ENCODE data around the gene SGCE. TPM values are rescaled to one million over a fixed set of nuclear protein-coding genes. Genes with fewer than 3 reads are reported as not detected.

Gene SGCE
- total RNA-seq, 5 donors from 2014 or later (not counting 1 experiment from before 2014, with no cell fraction given) = 0.58 to 2.2 (median 1.9) TPM

DNA sequence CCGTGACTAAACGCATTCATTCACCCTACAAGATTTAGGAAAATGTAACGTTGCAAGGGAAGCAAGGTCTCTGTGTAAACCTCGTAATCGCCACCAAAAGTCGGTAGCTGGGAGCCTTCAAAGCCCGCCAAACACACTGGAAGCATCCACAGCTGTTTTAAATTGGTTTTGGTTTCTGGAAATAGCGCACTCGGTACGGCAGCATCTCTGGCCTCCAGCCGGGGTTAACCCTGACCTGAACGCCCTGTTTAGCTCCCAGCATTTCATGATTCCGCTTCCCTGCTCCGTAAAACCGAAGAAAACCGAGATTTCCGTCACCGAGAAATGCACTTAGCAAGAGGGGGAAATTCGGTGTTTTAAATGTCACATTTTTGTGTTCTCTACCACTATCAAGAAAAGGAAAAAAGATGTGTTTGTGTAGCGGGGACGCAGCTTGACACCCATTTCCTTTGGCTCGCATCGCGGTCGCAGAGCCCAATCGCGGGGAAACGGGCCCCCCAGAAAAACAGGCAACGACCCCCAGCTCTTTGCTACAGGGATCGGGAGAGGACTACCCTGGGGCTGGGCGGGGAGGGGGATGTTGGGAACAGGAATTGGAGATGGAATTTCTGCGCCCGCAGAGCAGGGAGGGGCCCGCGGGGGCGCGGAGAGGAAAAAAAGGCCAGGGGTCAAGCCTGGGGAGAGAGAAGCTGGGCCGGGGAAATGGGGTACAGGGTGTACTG, 646 bp downstream of the SGCE start:
- POLR2A ChIA-PET = interaction anchor here in 1 of 2 donors (0.5 kb wide), 1 partner anchor 9 kb away, joined by 3 read pairs; no protein-coding TSS in a partner anchor
- Mint-ChIP-seq H3K36me3 (no peaks in the 10 kb centered on the region), H3K4me3 (peak overlapping the region; percentile 56 to 88 (median 62)), H3K9me3 (no peaks in the 10 kb centered on the region), H3K27me3 (peaks cover 25 to 34% of the 10 kb centered on the region in 2 donors), H3K4me1 (peaks cover 17 to 23% (median 21%) of the 10 kb centered on the region in 3 donors), H3K27ac (peak overlapping the region; percentile 11)
- 3% methylated on average over 32 of the region's 38 CpGs for WGBS (ENCODE audit: insufficient coverage)
- peaks cover 11 to 28% of the 10 kb centered on the region in 2 experiments for H3K4me1 ChIP-seq (ENCODE audit: control insufficient read depth in 1 of 2, extremely low read depth in 1 of 2, insufficient read depth in 2 of 2, low read length in 2 of 2)
- H3K9me3 ChIP-seq = no peaks in the 10 kb centered on the region
- peak overlapping the region; percentile 30 to 64 for H3K4me3 ChIP-seq (ENCODE audit: control insufficient read depth in 1 of 2, extremely low read depth in 1 of 2, low read length in 1 of 2)
- H3K27ac ChIP-seq (ENCODE audit: low read length) = no peak overlapping the region
- ATAC-seq (replicated peaks in 1 of 4) = no peak
- H3K27me3 ChIP-seq (replicated peaks in 1 of 2; ENCODE audit: control insufficient read depth in 2 of 2, extremely low read depth in 1 of 2, insufficient read depth in 2 of 2, low read length in 1 of 2) = peaks cover 17 to 31% of the 10 kb centered on the region in 2 experiments
- CTCF ChIA-PET = interaction anchor here in 1 of 2 donors (0.6 kb wide), 1 partner anchor 564 kb away, joined by 3 read pairs; no protein-coding TSS in a partner anchor
- peak in 2 of 35 experiments; percentile 6 to 13 for DNase-seq
- no peaks in the 10 kb centered on the region for H3K36me3 ChIP-seq (ENCODE audit: control insufficient read depth in 2 of 2, extremely low read depth in 1 of 2, insufficient read depth in 1 of 2, low read length in 1 of 2)

DNA sequence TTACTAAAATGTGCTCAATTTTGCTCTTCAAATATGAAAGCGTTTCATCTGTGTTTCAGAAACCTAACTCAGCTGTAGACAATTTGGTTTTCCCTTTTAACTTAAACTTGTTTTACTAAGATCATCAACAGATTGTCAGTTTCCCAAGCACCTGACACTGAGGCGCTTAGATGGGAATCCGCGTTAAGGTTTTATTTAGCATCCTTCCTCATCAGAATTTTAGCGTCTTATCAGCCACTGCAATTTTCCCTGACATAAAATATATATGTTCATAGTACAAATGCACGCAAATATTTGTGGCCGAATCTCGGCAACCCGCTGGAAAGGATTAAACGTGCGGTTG, 1.2 kb downstream of the SGCE start:
- DNase-seq (peak in 1 of 35 experiments; percentile 5), ATAC-seq (replicated peaks in 1 of 4) (no peak)
- Mint-ChIP-seq H3K27me3 (peaks cover 28 to 40% of the 10 kb centered on the region in 2 donors), H3K4me1 (peaks cover 17 to 23% (median 21%) of the 10 kb centered on the region in 3 donors), H3K4me3 (peak overlapping the region; percentile 56 to 88 (median 62)), H3K36me3 (no peaks in the 10 kb centered on the region), H3K27ac (no peak overlapping the region), H3K9me3 (no peaks in the 10 kb centered on the region)
- POLR2A ChIA-PET = no interaction called here
- Histone ChIP-seq H3K4me3 (ENCODE audit: control insufficient read depth in 1 of 2, extremely low read depth in 1 of 2, low read length in 1 of 2) (peak overlapping the region; percentile 30 to 64), H3K4me1 (ENCODE audit: control insufficient read depth in 1 of 2, extremely low read depth in 1 of 2, insufficient read depth in 2 of 2, low read length in 2 of 2) (peaks cover 11 to 28% of the 10 kb centered on the region in 2 experiments), H3K36me3 (ENCODE audit: control insufficient read depth in 2 of 2, extremely low read depth in 1 of 2, insufficient read depth in 1 of 2, low read length in 1 of 2) (no peaks in the 10 kb centered on the region), H3K27ac (ENCODE audit: low read length) (no peak overlapping the region), H3K27me3 (replicated peaks in 1 of 2; ENCODE audit: control insufficient read depth in 2 of 2, extremely low read depth in 1 of 2, insufficient read depth in 2 of 2, low read length in 1 of 2) (peaks cover 17 to 31% of the 10 kb centered on the region in 2 experiments), H3K9me3 (no peaks in the 10 kb centered on the region)
- 0% methylated on average over 6 of the region's 11 CpGs for WGBS (ENCODE audit: insufficient coverage)
- CTCF ChIA-PET = no interaction called here

DNA sequence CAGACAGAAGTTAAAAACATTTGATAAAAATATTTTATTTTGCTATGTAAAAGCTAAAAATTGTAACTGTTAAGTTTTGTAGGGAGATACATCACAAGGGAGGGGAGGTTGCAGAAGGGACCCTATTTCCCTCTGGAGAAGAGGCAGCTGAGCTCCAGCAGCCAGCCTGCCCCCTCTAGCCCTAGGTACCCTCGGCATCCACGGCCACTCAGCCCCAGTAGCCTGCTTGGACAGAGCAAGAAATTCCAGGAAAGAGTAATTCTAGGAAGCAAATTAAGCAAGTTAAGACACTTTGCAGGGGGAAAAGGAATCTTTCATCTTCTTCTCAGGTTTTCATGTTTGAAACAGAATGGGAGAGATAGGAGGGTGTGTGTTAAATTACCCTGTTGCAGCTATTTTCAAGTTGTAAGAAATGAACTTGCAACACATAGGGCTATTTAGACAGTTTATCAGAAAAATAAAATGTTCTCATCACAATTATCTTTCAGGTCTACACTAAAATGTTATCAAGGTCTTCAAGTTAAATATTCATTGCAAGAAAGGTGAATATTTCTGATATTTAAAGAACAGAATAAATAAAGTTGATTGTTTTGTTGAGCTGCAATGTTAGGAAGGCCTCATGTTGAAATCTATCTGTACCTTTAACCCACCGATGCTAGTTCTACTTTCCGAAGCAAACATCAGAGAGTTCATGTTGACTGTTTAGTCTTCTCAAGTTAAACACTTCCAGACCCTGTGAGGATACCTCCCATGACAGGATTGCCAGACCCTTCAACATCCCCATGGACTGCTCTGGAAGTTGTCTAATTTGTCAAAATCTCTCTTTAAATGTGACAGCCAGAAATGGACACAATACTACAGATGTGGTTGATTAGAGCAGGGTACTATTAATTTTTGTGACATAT, 5.5 kb downstream of the SGCE start:
- H3K36me3 ChIP-seq (ENCODE audit: control insufficient read depth in 2 of 2, extremely low read depth in 1 of 2, insufficient read depth in 1 of 2, low read length in 1 of 2) = no peaks in the 10 kb centered on the region
- Mint-ChIP-seq H3K4me3 (no peak overlapping the region), H3K27me3 (peaks cover 50 to 63% of the 10 kb centered on the region in 2 donors), H3K9me3 (no peaks in the 10 kb centered on the region), H3K4me1 (peaks cover 9 to 10% (median 9%) of the 10 kb centered on the region in 3 donors), H3K36me3 (no peaks in the 10 kb centered on the region), H3K27ac (no peak overlapping the region)
- H3K4me1 ChIP-seq (ENCODE audit: control insufficient read depth in 1 of 2, extremely low read depth in 1 of 2, insufficient read depth in 2 of 2, low read length in 2 of 2) = peaks cover 6 to 8% of the 10 kb centered on the region in 2 experiments
- POLR2A ChIA-PET = no interaction called here
- no peak for ATAC-seq (replicated peaks in 1 of 4)
- no peaks in the 10 kb centered on the region for H3K9me3 ChIP-seq
- no CpG with 5 or more reads among the region's 4 CpGs for WGBS (ENCODE audit: insufficient coverage)
- no peak overlapping the region for H3K27ac ChIP-seq (ENCODE audit: low read length)
- H3K4me3 ChIP-seq (ENCODE audit: control insufficient read depth in 1 of 2, extremely low read depth in 1 of 2, low read length in 1 of 2) = no peak overlapping the region
- CTCF ChIA-PET = interaction anchor here in 1 of 2 donors (0.5 kb wide), 1 partner anchor 201 kb away, joined by 3 read pairs; no protein-coding TSS in a partner anchor
- DNase-seq = no peak
- H3K27me3 ChIP-seq (replicated peaks in 1 of 2; ENCODE audit: control insufficient read depth in 2 of 2, extremely low read depth in 1 of 2, insufficient read depth in 2 of 2, low read length in 1 of 2) = peaks cover 10 to 14% of the 10 kb centered on the region in 2 experiments

DNA sequence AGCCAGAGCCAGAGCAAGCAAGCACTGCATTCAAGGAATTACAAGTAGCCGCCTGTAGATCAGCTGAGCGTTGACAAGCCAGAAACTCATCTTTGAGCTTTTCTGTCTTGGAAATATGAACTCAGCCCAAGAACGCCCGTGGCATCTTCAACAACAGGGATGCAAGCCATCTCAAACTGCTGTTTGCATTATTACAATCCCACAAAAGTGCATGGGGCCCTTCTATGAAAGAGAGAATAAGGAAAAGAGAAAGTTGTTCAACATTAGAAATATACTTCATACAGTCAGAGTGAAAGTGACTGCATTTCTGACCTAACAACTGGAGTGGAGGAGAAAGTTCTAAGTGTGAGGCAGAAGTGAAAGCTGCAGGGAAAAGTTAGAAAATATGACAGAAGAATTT, 6.5 kb downstream of the SGCE start:
- H3K9me3 ChIP-seq = no peaks in the 10 kb centered on the region
- WGBS (ENCODE audit: insufficient coverage) = 100% methylated on average over 2 of the region's 4 CpGs
- no peak overlapping the region for H3K27ac ChIP-seq (ENCODE audit: low read length)
- H3K36me3 ChIP-seq (ENCODE audit: control insufficient read depth in 2 of 2, extremely low read depth in 1 of 2, insufficient read depth in 1 of 2, low read length in 1 of 2) = no peaks in the 10 kb centered on the region
- POLR2A ChIA-PET = no interaction called here
- CTCF ChIA-PET = interaction anchor here in 1 of 2 donors (0.9 kb wide), 1 partner anchor 10 kb away, joined by 3 read pairs; no protein-coding TSS in a partner anchor
- Mint-ChIP-seq H3K27me3 (peaks cover 53 to 57% of the 10 kb centered on the region in 2 donors), H3K9me3 (no peaks in the 10 kb centered on the region), H3K27ac (no peak overlapping the region), H3K36me3 (no peaks in the 10 kb centered on the region), H3K4me3 (no peak overlapping the region), H3K4me1 (peaks cover 0 to under 1% (median 0%) of the 10 kb centered on the region in 3 donors)
- DNase-seq = no peak
- H3K4me1 ChIP-seq (ENCODE audit: control insufficient read depth in 1 of 2, extremely low read depth in 1 of 2, insufficient read depth in 2 of 2, low read length in 2 of 2) = no peaks in the 10 kb centered on the region
- no peak overlapping the region for H3K4me3 ChIP-seq (ENCODE audit: control insufficient read depth in 1 of 2, extremely low read depth in 1 of 2, low read length in 1 of 2)
- no peak for ATAC-seq (replicated peaks in 1 of 4)
- H3K27me3 ChIP-seq (replicated peaks in 1 of 2; ENCODE audit: control insufficient read depth in 2 of 2, extremely low read depth in 1 of 2, insufficient read depth in 2 of 2, low read length in 1 of 2) = peaks cover 2 to 11% of the 10 kb centered on the region in 2 experiments

DNA sequence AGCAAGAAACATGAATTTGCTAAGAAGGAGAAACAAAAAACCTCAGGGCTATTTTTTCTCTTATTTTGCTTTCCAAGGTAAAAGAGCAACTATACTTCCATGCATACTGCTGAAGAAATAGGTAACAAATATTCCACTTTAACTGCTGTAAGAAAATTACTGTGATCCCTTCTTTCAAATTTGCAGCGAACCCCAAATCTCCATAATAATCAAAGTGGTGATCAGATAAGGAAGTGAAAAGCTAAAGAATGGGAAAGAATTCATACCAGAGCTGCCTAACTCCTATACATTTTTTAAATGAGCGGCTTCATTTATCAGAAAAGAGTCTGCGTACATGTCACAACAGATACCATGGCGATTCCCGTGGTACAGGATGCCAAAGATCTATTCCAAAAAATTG, 7.2 kb downstream of the SGCE start:
- no CpG with 5 or more reads among the region's 5 CpGs for WGBS (ENCODE audit: insufficient coverage)
- H3K36me3 ChIP-seq (ENCODE audit: control insufficient read depth in 2 of 2, extremely low read depth in 1 of 2, insufficient read depth in 1 of 2, low read length in 1 of 2) = no peaks in the 10 kb centered on the region
- no peaks in the 10 kb centered on the region for H3K36me3 Mint-ChIP-seq
- ATAC-seq (replicated peaks in 1 of 4) = no peak
- no peaks in the 10 kb centered on the region for H3K9me3 ChIP-seq
- no peaks in the 10 kb centered on the region for H3K4me1 Mint-ChIP-seq
- no peaks in the 10 kb centered on the region for H3K9me3 Mint-ChIP-seq
- no peaks in the 10 kb centered on the region for H3K4me1 ChIP-seq (ENCODE audit: control insufficient read depth in 1 of 2, extremely low read depth in 1 of 2, insufficient read depth in 2 of 2, low read length in 2 of 2)
- no peak overlapping the region for H3K27ac Mint-ChIP-seq
- POLR2A ChIA-PET = no interaction called here
- H3K4me3 Mint-ChIP-seq = no peak overlapping the region
- peaks cover 59 to 60% of the 10 kb centered on the region in 2 donors for H3K27me3 Mint-ChIP-seq
- peaks cover 2 to 8% of the 10 kb centered on the region in 2 experiments for H3K27me3 ChIP-seq (replicated peaks in 1 of 2; ENCODE audit: control insufficient read depth in 2 of 2, extremely low read depth in 1 of 2, insufficient read depth in 2 of 2, low read length in 1 of 2)
- H3K27ac ChIP-seq (ENCODE audit: low read length) = no peak overlapping the region
- H3K4me3 ChIP-seq (ENCODE audit: control insufficient read depth in 1 of 2, extremely low read depth in 1 of 2, low read length in 1 of 2) = no peak overlapping the region
- DNase-seq = no peak
- CTCF ChIA-PET = interaction anchor here (0.7 to 0.9 kb wide), 2 partner anchors 10 to 549 kb away, joined by 3 to 10 read pairs; no protein-coding TSS in a partner anchor

DNA sequence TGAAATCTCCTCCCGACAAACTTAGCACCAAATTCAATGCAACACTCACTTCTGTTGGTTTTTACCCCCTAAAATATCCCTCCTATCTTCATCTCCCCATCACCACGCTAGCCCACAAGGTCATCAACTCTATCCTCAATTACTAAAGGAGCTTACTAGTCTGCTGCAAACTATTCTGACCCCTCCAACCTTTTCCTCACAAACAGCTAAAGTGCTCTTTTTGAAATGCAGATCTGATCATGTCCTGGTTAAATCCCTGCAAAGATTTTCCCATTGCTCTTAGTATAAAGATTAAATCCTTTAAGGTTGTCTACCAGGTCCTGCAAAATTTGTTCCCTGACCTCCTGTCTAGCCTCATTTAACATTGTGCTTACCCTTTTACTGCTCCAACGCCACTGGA, 8.6 kb downstream of the SGCE start:
- Histone ChIP-seq H3K9me3 (no peaks in the 10 kb centered on the region), H3K4me1 (ENCODE audit: control insufficient read depth in 1 of 2, extremely low read depth in 1 of 2, insufficient read depth in 2 of 2, low read length in 2 of 2) (no peaks in the 10 kb centered on the region), H3K36me3 (ENCODE audit: control insufficient read depth in 2 of 2, extremely low read depth in 1 of 2, insufficient read depth in 1 of 2, low read length in 1 of 2) (no peaks in the 10 kb centered on the region), H3K4me3 (ENCODE audit: control insufficient read depth in 1 of 2, extremely low read depth in 1 of 2, low read length in 1 of 2) (no peak overlapping the region), H3K27me3 (replicated peaks in 1 of 2; ENCODE audit: control insufficient read depth in 2 of 2, extremely low read depth in 1 of 2, insufficient read depth in 2 of 2, low read length in 1 of 2) (peaks cover 2 to 4% of the 10 kb centered on the region in 2 experiments), H3K27ac (ENCODE audit: low read length) (no peak overlapping the region)
- Mint-ChIP-seq H3K4me3 (no peak overlapping the region), H3K27ac (no peak overlapping the region), H3K36me3 (no peaks in the 10 kb centered on the region), H3K9me3 (no peaks in the 10 kb centered on the region), H3K4me1 (no peaks in the 10 kb centered on the region), H3K27me3 (peaks cover 55 to 57% of the 10 kb centered on the region in 2 donors)
- POLR2A ChIA-PET = no interaction called here
- no peak for DNase-seq
- CTCF ChIA-PET = no interaction called here
- ATAC-seq (replicated peaks in 1 of 4) = no peak
- 77% methylated on average over 3 of the region's 3 CpGs for WGBS (ENCODE audit: insufficient coverage)

Measured in T-cell (primary cell).